Measurements from ENCODE around the gene ADAMTS15.

The ADAMTS15 gene

GRCh38 chr11:130476922-130477491 lies 28.6 kb downstream of the ADAMTS15 start:
- H3K27me3 ChIP-seq = no peaks in the 10 kb centered on the region
- no peaks in the 10 kb centered on the region for H3K9me3 ChIP-seq
- no peak overlapping the region for H3K4me3 ChIP-seq (ENCODE audit: low read depth in 1 of 2, low read length in 1 of 2)
- TF ChIP-seq CTCF (IDR thresholded peaks at IDR 0.05) = no peak
- no peaks in the 10 kb centered on the region for H3K4me1 ChIP-seq (ENCODE audit: control insufficient read depth in 1 of 2, insufficient read depth in 1 of 2, low read depth in 1 of 2, low read length in 1 of 2)
- H3K27ac ChIP-seq = no peak overlapping the region
- no peaks in the 10 kb centered on the region for H3K36me3 ChIP-seq

- Histone ChIP-seq H3K4me3 (ENCODE audit: low read depth in 1 of 2, low read length in 1 of 2) (no peak overlapping the region), H3K9me3 (no peaks in the 10 kb centered on the region), H3K36me3 (no peaks in the 10 kb centered on the region), H3K27ac (no peak overlapping the region), H3K4me1 (ENCODE audit: control insufficient read depth in 1 of 2, insufficient read depth in 1 of 2, low read depth in 1 of 2, low read length in 1 of 2) (no peaks in the 10 kb centered on the region), H3K27me3 (no peaks in the 10 kb centered on the region)
- TF ChIP-seq CTCF (IDR thresholded peaks at IDR 0.05) = no peak
Measured at GRCh38 chr11:130477586-130478203, 29.2 kb downstream of the ADAMTS15 start.

- Histone ChIP-seq H3K27ac (no peak overlapping the region), H3K4me1 (ENCODE audit: control insufficient read depth in 1 of 2, insufficient read depth in 1 of 2, low read depth in 1 of 2, low read length in 1 of 2) (no peaks in the 10 kb centered on the region), H3K27me3 (no peaks in the 10 kb centered on the region), H3K4me3 (ENCODE audit: low read depth in 1 of 2, low read length in 1 of 2) (no peak overlapping the region), H3K36me3 (no peaks in the 10 kb centered on the region), H3K9me3 (no peaks in the 10 kb centered on the region)
- TF ChIP-seq CTCF (IDR thresholded peaks at IDR 0.05) = no peak
Measured at GRCh38 chr11:130478204-130478701, 29.8 kb downstream of the ADAMTS15 start.

GRCh38 chr11:130478881-130479280 lies 30.4 kb downstream of the ADAMTS15 start:
- H3K27ac ChIP-seq = no peak overlapping the region
- no peaks in the 10 kb centered on the region for H3K4me1 ChIP-seq (ENCODE audit: control insufficient read depth in 1 of 2, insufficient read depth in 1 of 2, low read depth in 1 of 2, low read length in 1 of 2)
- no peaks in the 10 kb centered on the region for H3K9me3 ChIP-seq
- TF ChIP-seq CTCF (IDR thresholded peaks at IDR 0.05) = no peak
- no peak overlapping the region for H3K4me3 ChIP-seq (ENCODE audit: low read depth in 1 of 2, low read length in 1 of 2)
- H3K27me3 ChIP-seq = no peaks in the 10 kb centered on the region
- no peaks in the 10 kb centered on the region for H3K36me3 ChIP-seq

- no peaks in the 10 kb centered on the region for H3K4me1 ChIP-seq (ENCODE audit: control insufficient read depth in 1 of 2, insufficient read depth in 1 of 2, low read depth in 1 of 2, low read length in 1 of 2)
- H3K27ac ChIP-seq = no peak overlapping the region
- H3K27me3 ChIP-seq = no peaks in the 10 kb centered on the region
- no peaks in the 10 kb centered on the region for H3K9me3 ChIP-seq
- H3K36me3 ChIP-seq = no peaks in the 10 kb centered on the region
- no peak overlapping the region for H3K4me3 ChIP-seq (ENCODE audit: low read depth in 1 of 2, low read length in 1 of 2)
- TF ChIP-seq CTCF (IDR thresholded peaks at IDR 0.05) = no peak
Measured at GRCh38 chr11:130480186-130480585, 31.7 kb downstream of the ADAMTS15 start.

Measured in neutrophil (primary cell).